Activated B cell treated with CpG ODN at 0.5 μM for 24 hours (primary cell): ENCODE results near the gene TBL1X. TPM values are rescaled to one million over a fixed set of nuclear protein-coding genes. Genes with fewer than 3 reads are reported as not detected.

ENCODE experiments used
- ATAC-seq: fragments of 200-7000 bp; cut with Tn5 transposase; one replicate; pipeline ENCODE4 v1.10.0; 2021; ENCODE audit warnings: low read depth, mild to moderate bottlenecking, moderate library complexity
- CTCF ChIA-PET: fragments of 350-600 bp; sonication (Branson Sonifier 250); formaldehyde crosslinking; loops from one replicate; lab custom pipeline; 2021; ENCODE audit warnings: antibody characterized with exemption; lab: Charles Lee
- POLR2A ChIA-PET: fragments of 350-600 bp; sonication (Branson Sonifier 250); formaldehyde crosslinking; loops from one replicate; lab custom pipeline; 2021; ENCODE audit warnings: antibody characterized with exemption; lab: Charles Lee
- DNase-seq: peaks from one replicate; pipeline ENCODE4 v3.0.0; 2022
- H3K27ac Mint-ChIP-seq: one replicate; pipeline ENCODE4 v1.8.0; 2020; ENCODE audit warnings: mixed read lengths
- H3K27me3 Mint-ChIP-seq: one replicate; pipeline ENCODE4 v1.8.0; 2021; ENCODE audit warnings: mixed read lengths
- H3K36me3 Mint-ChIP-seq: one replicate; pipeline ENCODE4 v1.8.0; 2021; ENCODE audit warnings: low read depth, mixed read lengths
- H3K4me1 Mint-ChIP-seq: one replicate; pipeline ENCODE4 v1.8.0; 2021; ENCODE audit warnings: mixed read lengths
- H3K4me3 Mint-ChIP-seq: one replicate; pipeline ENCODE4 v1.8.0; 2020; ENCODE audit warnings: mild to moderate bottlenecking, mixed read lengths
- H3K9me3 Mint-ChIP-seq: one replicate; pipeline ENCODE4 v1.8.0; 2020; ENCODE audit warnings: mixed read lengths
- intact Hi-C: fragments of 100-400 bp; cut with micrococcal nuclease; formaldehyde crosslinking; loops from one replicate; pipeline ENCODE4 v1.15.1; 2024
- total RNA-seq: library from RNA; stranded (reverse); gene quantifications from 2 replicates; pipeline ENCODE4 v1.2.3, GENCODE V29; 2022
- TF ChIP-seq, protein P1 (sequence below): fragments of 200-600 bp; IDR thresholded peaks from one replicate; pipeline ENCODE4 v1.8.0; 2022; ENCODE audit warnings: antibody characterized with exemption, mild to moderate bottlenecking

Gene TBL1X
- total RNA-seq, 1 donor from 2014 or later = 38.5 TPM

DNA sequence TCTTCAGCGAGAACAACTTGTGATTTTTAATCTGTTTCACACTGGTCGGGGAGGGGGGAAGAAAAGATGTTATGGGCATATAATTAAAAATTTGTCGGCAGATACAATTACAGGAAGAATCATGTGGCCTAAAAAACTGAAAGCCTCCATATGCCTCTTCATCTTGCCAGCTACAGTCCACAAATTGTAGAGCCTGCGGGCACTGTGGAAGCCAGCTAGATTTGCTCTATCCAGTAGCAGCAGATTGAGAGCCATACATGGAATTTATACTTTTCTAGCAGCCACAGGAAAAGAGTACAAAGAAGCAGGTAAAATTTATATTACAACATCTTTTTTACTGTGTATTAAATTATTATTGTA, 147.3 kb downstream of the TBL1X start:
- intact Hi-C loops = loop anchor here (5.0 kb wide), 1 partner anchor 145 kb away; the partner anchor contains the start of gene TBL1X
- Mint-ChIP-seq H3K4me1 (peaks cover 24% of the 10 kb centered on the region), H3K27ac (no peak overlapping the region), H3K9me3 (no peaks in the 10 kb centered on the region), H3K27me3 (no peaks in the 10 kb centered on the region), H3K4me3 (no peak overlapping the region), H3K36me3 (no peaks in the 10 kb centered on the region)
- TF ChIP-seq, protein P1, sequence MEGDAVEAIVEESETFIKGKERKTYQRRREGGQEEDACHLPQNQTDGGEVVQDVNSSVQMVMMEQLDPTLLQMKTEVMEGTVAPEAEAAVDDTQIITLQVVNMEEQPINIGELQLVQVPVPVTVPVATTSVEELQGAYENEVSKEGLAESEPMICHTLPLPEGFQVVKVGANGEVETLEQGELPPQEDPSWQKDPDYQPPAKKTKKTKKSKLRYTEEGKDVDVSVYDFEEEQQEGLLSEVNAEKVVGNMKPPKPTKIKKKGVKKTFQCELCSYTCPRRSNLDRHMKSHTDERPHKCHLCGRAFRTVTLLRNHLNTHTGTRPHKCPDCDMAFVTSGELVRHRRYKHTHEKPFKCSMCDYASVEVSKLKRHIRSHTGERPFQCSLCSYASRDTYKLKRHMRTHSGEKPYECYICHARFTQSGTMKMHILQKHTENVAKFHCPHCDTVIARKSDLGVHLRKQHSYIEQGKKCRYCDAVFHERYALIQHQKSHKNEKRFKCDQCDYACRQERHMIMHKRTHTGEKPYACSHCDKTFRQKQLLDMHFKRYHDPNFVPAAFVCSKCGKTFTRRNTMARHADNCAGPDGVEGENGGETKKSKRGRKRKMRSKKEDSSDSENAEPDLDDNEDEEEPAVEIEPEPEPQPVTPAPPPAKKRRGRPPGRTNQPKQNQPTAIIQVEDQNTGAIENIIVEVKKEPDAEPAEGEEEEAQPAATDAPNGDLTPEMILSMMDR = no peak
- ATAC-seq = no peak
- ChIA-PET CTCF (no interaction called here), POLR2A (interaction anchor here (0.7 kb wide), 1 partner anchor 36 kb away, joined by 5 read pairs; no protein-coding TSS in a partner anchor)
- no peak for DNase-seq

DNA sequence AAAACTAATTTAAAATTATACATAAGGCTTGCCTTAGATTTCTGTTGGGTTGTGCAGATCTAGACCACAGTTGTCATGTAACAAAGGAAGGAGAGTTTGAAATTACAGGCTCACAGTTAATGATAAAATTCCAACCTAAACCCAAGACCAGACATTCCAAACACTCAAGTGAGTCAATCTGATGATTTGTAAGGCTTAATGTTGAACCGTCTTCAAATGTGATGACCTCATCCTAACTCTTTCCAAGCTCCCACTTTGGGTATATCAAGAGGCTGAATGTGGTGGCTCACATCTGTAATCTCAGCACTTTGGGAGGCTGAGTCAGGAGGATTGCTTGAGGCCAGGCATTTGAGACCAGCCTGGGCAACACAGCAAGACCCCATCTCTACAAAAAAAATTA, 149.2 kb downstream of the TBL1X start:
- ATAC-seq = no peak
- no peaks in the 10 kb centered on the region for H3K27me3 Mint-ChIP-seq
- CTCF ChIA-PET = no interaction called here
- intact Hi-C loops = loop anchor here (5.0 kb wide), 1 partner anchor 147 kb away; the partner anchor contains the start of gene TBL1X
- H3K9me3 Mint-ChIP-seq = no peaks in the 10 kb centered on the region
- DNase-seq = no peak
- TF ChIP-seq, protein P1 = no peak
- H3K4me3 Mint-ChIP-seq = no peak overlapping the region
- POLR2A ChIA-PET = interaction anchor here (0.6 to 0.7 kb wide), 3 partner anchors 114 to 475 kb away, joined by 3 to 7 read pairs (median 7); no protein-coding TSS in a partner anchor
- no peak overlapping the region for H3K27ac Mint-ChIP-seq
- H3K4me1 Mint-ChIP-seq = peaks cover 21% of the 10 kb centered on the region
- no peaks in the 10 kb centered on the region for H3K36me3 Mint-ChIP-seq

DNA sequence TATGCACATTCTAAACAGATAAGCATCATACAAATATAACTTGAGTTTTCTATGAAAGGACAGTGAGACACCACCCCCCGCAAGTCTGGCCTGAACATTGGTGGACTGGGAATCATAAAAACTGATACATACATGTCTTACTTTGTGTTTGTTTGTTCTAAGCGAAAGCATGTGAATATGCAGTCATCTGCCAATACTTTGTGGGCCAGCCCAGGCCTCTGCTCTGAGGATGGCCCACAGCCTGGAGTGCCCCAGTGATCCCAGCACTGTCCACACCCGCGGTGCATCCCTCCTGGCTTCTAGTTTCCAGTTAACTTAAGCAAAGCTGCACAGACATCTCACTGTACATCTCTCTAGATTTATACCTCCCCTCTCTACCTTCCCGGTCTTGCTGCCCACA, 154.3 kb downstream of the TBL1X start:
- no peak for DNase-seq
- TF ChIP-seq, protein P1 = no peak
- POLR2A ChIA-PET = no interaction called here
- CTCF ChIA-PET = no interaction called here
- Mint-ChIP-seq H3K27me3 (no peaks in the 10 kb centered on the region), H3K4me3 (no peak overlapping the region), H3K9me3 (no peaks in the 10 kb centered on the region), H3K4me1 (peaks cover 2% of the 10 kb centered on the region), H3K27ac (no peak overlapping the region), H3K36me3 (peaks cover 6% of the 10 kb centered on the region)
- intact Hi-C loops = no loop called here
- no peak for ATAC-seq

DNA sequence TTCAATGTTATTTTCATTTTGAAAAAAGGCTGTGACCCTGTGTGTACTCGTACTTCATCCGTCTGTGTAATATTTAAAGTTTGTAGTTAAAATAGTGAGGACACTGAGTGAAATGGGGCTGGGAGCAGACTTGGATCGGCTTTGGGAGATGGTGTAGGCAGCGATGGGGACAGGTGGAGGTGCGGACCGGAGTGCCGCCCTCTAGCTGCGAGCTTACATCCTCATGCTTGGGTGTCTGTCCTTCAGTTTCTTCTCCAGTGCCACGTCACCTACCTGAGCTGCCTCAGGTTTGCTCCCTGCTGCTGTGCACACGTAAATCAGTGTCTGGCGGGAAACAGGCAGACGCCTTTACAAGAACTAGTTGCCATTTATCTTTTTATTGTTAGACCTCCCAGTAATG, 154.7 kb downstream of the TBL1X start:
- TF ChIP-seq, protein P1 = no peak
- no peaks in the 10 kb centered on the region for H3K27me3 Mint-ChIP-seq
- H3K4me1 Mint-ChIP-seq = peaks cover 4% of the 10 kb centered on the region
- DNase-seq = no peak
- ATAC-seq = no peak
- ChIA-PET POLR2A (no interaction called here), CTCF (no interaction called here)
- no peak overlapping the region for H3K4me3 Mint-ChIP-seq
- no peaks in the 10 kb centered on the region for H3K9me3 Mint-ChIP-seq
- H3K27ac Mint-ChIP-seq = no peak overlapping the region
- intact Hi-C loops = no loop called here
- peaks cover 6% of the 10 kb centered on the region for H3K36me3 Mint-ChIP-seq

DNA sequence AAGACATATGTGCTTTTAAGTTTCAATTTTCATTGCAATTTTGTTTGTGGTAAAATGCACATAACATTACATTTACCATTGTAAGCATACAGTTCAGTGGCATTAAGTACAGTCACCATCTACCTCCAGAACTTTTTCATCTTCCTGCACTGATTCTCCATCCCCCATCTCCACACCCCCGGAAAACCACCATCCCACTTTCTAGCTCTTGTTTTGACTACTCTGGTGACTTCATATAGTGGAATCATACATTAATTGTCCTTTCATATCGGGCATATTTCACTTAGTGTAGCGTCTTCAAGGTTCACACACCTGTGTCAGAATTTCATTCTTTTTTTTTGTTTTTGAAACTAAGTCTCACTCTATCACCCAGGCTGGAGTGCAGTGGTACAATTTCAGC, 157.3 kb downstream of the TBL1X start:
- Mint-ChIP-seq H3K4me3 (no peak overlapping the region), H3K9me3 (no peaks in the 10 kb centered on the region), H3K27me3 (no peaks in the 10 kb centered on the region), H3K27ac (no peak overlapping the region), H3K4me1 (peaks cover 9% of the 10 kb centered on the region), H3K36me3 (peaks cover 6% of the 10 kb centered on the region)
- no peak for ATAC-seq
- ChIA-PET POLR2A (no interaction called here), CTCF (no interaction called here)
- DNase-seq = no peak
- TF ChIP-seq, protein P1 = no peak
- intact Hi-C loops = loop anchor here (10.0 kb wide), 1 partner anchor 73 kb away; no protein-coding TSS in a partner anchor
